HG03432 (cell line): ENCODE results near the gene TOPAZ1.

Experiments
- ATAC-seq: cut with Tn5 transposase; IDR thresholded peaks from one replicate; pipeline ENCODE4 v1.9.1; 2021; ENCODE audit warnings: mild to moderate bottlenecking, moderate library complexity; ENCODE audit not compliant: unreplicated experiment

TOPAZ1 gene

DNA sequence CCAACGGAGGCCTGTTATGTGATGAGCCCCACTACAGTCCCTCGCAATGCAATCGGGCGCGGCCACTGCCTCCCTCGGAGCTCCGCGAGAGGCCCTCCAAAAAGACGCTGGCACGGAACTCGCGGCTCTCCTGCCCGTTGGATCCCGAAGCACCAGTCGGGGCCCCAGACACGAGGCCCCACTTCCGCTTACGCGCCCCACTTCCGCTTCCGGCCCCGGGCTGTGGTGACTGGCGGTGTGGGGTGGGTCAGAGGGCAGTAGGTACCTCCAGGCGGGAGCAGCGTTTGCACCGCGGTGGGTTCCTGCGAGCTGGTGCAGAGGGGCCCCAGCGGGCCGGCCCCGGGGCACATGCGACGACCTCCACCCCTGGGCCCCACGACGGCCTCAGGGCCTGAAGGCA is at the start of gene TOPAZ1:
Gene TOPAZ1 (plus strand): TSS at position 181 of the 400 bp plus-strand sequence. CDS start 168 bp downstream, at position 349.
- no peak for ATAC-seq

DNA sequence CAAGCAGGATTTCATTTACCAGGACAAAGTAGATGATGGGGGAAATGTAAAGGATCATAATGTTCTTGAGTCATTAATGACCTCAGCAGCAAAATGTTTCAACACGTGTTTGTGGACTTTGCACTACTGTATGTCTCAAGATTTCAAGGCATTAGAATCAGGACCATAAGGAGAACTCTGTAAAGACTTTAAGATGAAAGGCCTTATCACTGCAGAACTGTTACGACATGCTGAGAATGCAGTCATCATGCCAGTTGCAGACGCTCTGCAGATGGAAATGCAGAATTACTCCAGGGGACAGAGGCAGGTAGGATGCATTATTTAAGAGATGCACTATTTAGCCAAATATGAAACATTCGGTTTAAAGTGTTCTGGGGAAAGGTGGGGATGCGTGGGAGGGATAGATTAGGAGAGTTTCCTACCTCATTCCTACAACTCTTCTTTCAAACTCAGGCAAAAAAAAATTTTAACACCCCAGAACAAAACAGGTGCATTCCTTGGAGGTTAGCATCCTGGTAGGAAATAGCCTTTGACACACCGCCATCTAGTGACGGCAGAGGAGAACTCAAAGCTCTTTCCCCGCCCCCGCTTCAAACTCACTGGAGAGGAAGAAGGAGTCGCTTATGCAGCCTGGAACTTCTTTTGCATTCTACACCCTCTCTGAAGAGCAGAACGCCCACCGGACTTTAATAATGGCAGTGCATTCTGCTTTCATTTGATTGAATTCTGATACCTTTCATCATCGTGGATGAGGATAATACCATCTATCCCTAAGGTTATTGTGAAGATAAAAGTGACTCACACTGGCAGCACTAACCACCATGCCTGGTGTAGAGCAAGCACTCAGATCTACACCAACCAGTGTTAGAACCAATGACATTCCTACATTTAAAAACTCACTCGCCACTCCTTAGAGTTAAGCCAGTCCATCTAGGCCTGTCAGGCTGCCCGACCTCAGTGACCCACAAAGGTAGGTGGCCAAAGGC is 43.1 kb upstream of the TOPAZ1 start:
- ATAC-seq, result no peak

DNA sequence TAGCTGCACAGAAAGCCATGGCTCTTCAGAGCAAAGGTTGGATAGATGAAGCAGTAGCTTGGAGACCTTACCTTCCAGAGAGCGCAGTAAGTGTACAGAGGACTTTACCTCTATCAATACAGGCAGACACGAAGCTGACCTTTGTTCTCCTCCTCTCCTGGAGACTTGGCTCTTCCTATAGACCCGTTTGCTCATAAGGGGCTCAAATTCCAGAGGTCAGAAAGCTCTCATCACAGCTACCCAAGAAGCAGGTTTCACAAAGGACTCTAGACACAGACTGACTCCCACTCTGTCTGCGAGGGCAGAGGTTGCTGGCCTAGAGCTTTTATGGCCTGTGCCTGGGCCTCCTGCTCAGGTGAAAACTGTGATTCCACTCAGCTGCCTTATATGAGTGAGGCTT is 35.4 kb upstream of the TOPAZ1 start:
- no peak for ATAC-seq

DNA sequence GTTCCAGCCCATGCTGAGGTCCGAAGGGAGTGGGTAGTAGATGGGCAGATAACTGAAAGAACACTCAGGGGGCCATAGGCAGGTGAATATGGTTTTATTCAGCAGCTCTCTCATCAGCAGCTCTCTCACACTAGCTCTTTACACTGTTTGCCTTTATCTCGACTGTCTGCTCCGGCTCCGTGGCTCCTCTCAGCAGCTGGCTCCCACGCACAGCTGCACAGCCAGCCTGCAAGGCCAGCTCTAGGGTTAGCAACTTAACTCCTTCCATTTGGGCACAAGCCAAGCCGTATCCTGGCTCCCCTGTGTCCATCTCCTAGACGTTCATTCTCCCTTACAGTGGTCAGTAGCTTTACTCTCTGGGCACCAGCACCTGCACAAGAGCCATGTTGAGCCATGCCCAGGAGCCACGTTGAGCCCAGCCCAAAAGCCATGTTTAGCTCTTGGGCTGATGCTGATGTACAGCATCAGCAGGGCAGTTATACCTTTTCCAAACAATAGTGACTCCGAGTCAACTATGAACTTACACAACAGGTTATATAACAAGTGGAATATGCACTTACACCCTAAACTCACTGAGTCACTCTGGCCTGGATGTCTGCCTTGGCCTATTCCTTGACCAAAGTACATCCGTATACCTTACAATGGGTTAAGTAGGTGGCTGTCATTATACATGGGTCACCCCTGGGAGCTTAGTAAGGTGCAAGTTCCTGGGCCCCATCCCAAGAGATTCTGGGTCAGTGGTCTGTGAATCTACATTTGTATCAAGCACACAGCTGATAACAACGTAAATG is 34.6 kb upstream of the TOPAZ1 start:
- no peak for ATAC-seq

DNA sequence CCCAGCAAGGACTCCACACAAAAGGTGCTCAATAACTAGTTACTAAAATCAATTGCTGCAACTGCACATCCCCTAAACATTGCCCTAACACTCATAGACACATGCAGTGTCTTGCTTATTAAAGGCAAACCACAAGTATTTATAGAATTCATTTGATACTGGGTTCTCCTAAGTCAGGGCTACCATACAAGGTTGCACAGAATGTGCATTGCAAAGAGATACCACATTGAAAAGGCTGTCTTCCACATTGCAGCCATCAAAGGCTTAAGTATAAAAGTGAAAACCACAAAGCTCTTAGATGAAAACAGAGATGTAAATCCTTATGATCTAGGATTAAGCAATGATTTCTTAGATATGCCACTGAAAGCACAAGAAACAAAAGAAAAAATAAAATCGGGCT is 33.6 kb upstream of the TOPAZ1 start:
- no peak for ATAC-seq

DNA sequence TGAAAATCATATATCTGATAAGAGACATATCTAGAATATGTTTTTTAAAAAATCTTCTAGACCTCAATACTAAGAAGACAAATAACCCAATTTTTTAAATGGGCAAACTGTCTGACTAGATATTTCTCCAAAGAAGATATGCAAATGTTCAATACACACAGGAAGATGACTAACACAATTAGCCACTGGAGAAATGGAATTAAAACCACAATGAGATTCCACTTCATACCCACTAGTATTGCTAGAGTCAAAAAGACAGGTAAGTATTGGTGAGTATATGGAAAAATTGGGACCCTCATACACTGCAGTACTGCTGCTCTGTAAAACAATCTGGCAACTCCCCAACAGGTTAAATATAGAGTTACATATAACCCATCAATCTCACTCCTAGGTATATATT is 33.1 kb upstream of the TOPAZ1 start:
- ATAC-seq, result no peak

DNA sequence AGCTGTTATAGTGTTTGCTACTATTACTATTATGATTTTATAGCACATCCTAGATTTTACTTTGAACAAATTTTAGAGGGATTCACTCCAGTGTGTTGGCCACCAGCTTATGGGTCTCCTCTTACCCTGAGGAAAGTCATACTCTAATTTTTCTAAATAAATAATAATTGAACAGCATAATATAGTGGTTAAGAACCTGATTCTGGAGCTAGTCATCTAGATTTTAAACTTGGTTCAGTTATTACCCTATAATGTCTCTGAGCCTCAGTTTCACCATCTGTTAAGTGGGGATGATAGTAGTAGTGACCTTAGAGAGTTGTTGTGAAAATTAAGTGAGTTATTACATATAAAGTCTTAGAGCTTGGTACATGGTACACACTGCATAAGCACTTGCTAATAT is 30.7 kb upstream of the TOPAZ1 start:
- no peak for ATAC-seq

DNA sequence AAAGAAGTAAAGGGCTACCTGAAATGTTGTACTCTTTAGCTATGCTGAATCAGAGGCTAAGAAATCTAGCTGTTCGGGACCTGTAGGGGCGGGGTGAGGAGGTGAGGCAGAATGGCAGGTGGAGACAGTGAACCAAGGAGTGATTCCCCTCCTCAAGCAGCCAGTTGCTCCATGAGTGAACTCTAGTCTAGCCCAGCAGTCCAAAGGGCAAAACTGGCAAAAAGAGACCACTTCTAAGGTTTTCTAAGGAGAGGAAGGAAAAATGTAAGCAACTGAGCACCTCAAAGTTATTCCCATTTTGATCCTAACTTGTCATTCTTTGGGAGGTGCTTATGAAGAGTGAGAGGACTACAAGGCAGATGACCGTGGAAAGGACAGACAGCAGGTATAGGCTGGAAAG is 19.3 kb upstream of the TOPAZ1 start:
- no peak for ATAC-seq

DNA sequence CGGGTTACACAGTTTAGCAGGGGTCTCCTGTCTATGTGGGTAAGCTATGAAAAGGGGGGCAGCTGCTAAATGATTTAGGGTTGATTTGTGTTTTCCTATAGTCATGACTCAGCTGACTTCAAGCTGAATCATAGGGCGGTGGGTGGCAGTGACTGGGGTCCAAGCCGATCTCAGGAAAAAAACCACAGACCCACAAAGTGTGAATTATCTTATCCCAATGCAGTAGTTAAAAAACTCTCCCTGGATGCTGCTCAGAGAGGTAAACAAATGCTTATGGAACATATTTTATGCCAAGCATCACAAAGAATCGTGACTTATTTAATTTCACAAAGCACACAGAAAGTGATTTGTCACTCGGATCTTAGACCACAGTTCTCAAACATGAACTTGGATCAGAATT is 18.4 kb upstream of the TOPAZ1 start:
- ATAC-seq, result no peak

DNA sequence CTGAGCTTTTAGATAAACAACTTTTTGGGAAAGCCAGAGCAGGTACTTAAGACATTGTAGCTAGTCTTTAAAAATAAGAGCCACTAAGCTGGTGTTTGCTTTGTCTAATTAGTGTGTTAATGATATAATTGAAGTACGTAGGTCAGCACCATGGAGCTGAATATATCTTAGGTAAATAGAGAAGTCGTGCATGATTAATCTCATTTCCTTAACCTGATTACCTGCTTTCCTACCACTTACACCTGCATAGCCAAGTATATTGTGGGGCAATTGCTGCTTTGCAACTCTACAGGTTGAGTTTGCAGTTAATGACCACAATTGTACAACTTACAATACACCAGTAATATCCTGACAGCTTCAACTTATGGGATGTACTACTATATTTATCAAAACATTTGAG is 17.6 kb upstream of the TOPAZ1 start:
- ATAC-seq, result no peak

DNA sequence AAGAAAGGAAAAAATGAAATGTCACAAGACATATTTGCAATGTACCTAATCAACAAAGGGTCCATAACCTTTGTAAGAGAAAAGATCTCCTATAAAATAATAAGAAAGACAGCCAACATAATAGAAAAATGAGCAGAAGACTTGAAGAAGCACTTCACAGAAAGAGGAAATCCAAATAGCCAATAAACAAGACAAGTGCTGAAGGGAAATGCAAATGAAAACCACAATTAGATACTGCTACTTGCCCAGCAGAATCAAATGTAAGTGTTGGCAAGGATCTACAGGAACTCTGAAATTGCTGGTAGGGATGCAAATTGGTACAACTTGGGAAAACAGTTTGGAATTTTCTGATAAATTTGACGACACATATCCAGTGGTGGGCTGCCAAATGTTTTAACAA is 15.1 kb upstream of the TOPAZ1 start:
- ATAC-seq, result no peak

DNA sequence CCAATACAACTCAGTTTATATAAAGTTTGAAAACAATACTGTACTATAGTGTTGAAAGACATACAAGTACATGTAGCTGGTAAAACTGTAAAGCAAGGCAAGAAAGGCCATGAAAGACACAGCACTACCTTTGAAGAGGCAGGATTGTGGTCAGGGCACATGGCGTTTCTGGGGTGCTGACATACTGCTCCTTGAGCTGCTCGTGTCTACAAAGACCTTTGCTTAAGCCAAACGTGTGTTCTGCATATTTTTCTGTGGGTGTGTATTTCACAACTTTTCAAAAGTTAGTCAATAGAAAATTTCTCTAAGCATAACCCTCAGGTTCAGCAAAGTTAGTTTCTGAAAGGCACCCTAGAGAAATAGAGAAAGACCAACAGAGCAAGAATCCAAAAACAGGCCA is 14.1 kb upstream of the TOPAZ1 start:
- ATAC-seq, result no peak

DNA sequence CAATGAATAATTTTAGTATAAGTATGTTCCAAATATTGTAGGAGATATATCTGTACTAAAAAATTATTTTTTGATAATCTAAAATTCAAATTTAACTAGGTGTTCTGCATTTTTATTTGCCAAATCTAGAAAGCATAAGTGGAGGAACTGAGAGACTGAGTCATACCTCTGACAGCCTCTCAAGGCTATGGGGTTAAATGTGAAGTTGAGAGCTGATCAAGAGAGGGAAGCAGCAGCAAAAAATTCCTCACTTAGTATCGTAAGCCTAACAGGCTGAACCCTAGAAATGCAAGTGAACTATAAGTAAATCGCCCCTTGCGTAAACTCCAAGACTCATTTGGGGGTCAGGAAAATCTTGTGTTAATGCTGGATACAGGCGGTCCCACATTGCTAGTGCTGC is 12.8 kb upstream of the TOPAZ1 start:
- no peak for ATAC-seq

DNA sequence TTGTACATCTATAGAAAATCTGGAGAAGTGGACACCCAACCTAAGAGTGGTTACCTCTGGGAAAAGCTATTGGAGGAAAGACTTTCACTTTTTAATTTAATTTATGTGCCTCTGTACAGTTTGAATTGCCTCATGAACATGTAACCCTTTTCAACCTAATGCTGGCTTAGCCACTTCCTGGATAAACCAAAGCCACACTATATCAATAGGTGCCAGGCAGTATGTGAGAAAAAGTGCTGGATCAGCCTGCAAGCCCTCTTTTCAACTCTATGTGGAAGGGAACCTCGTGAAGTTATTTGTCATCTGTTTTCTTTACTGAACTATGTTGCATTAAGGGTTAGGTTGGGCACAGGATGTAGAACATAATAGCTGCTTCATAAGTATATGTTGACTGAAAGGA is 9.3 kb upstream of the TOPAZ1 start:
- ATAC-seq, result no peak

DNA sequence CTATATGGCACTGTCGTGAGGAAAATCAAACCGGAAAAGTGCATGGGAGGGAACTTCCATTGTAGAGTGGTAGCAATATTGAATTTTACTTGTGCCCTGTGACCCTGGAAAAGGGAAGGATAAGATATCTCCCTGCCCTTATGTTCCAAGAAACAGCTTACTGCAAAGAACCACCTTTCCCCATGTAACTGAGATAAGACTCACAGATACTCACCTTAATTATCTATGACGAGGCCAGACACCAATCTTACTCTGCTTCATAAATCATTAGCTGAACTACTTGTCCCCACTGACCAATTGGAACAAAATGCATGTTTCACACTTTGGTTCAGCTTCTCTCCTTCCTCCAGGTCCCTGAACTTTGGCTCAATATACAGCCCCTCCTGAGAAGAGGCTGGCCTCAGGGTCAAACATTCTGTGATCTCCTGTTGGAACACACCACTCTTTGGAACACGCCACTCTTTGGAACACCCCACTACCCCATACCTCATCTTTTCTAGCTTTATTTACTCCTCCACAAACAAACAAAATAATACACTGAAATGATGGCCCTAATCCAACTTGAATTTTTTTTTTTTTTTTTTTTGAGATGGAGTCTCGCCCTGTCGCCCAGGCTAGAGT is 6.9 kb upstream of the TOPAZ1 start:
- no peak for ATAC-seq

DNA sequence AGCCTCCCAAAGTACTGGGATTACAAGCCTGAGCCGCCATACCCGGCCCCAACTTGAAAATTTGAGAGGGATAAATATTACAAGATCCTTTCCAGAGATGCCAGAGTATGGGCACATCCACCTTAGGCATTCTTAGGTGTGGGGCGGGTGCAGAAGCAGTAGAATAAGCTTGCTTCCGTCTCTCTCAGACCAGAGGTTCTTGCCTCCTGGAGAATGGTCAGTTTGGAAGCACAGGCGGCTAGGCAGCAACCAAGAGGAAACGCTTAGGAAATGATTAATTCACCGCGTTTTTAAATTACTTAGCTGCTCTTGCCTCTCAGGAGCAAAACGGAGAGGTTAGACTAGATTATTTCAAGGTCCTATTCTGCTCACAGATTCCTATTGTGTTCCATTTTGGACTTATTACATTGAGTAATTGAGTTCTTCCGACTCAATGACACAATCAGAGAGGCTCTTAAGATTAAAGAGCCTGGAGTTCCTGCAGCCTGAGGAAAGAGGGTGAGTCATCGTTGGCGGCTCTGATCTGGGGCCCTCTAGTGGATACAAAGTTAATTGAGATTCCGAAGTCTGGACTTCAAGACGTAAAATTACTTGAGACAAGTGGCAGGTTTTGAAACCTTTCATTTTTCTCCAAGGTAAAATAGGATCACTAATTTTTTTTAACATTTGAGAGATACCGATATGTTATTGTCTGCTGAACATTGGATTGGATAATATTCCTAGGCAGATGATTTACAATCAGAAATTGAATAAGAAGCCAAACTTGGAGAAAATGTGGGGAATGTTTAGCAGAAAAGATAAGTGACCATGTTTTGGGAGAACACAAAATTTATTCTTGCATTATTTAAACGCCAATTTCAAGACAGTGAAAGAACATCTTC is 5.8 kb upstream of the TOPAZ1 start:
- ATAC-seq, result no peak

DNA sequence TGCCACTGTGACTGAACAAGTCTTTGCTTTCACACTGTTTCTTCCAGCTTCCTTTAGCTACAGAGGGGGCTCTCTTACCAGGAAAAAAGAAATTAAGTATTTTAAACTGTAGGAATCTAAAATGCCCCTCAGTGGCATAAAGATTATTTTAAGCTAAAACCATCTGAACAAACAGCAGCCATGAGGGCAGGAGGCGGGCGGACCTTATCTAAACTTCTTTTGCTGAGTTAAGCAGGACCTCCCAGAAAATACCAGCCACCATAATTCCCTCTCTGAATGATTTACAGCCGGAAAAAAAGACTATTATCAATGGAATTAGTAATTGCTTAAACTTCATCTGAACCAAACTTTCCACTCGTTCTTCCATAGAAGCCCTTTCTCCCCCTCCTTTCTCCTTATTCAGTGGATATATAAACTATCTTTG is 5.2 kb upstream of the TOPAZ1 start:
- no peak for ATAC-seq

DNA sequence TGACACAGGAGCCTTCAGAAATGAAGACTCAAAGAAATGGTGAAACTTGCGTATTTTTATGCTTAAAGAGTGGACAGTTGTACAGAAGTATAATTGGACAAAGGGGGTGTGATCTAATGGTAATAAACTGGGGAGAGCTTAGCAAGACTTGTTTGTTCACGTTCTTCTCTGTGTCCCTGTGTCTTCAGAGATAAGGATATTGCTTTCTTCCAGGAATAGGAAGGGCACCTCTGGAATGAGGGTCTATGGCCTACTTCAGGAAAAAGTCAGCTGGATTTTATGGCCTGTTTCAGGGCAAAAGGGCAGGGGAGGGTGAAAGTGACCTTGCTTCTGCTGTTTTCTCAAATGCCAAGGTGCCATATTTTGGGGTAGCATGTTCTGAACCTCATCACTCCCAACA is 4.5 kb upstream of the TOPAZ1 start:
- no peak for ATAC-seq

DNA sequence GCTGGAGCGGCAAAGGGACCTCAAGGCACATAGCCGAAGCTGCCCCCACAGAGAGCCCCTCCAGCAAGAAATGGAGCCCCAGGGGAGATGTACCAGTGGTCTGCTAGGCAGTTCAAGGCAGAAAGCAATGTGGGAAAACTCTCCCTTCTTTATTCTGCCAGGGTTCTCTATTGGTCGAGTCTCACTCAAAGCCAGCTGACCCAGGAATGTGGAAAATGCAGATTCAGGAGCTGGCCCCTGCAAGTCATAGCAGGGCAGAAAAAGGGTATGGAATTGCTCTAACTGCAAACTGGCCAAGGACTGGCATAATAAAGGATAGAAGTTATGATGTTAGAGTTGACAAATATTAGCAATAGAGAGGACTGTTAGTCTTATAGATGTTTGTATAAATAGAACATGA is 4.0 kb upstream of the TOPAZ1 start:
- no peak for ATAC-seq

DNA sequence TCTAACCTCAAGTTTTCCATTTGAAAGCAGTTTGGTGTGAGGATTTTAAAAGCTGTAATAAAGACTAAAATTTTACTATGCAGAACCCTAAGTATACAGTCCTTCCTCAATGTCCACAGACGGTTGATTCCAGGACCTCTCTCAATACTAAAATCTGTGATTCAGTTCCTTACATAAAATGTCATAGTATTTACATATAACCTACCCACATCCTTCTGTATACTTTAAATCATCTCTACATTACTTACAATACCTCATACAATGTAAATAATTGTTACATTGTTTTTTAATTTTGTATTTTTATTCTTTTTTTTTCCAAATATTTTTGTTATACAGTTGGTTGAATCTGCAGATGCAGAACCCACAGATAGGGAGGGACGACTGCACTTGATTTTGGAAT is 2.8 kb upstream of the TOPAZ1 start:
- ATAC-seq, result no peak

DNA sequence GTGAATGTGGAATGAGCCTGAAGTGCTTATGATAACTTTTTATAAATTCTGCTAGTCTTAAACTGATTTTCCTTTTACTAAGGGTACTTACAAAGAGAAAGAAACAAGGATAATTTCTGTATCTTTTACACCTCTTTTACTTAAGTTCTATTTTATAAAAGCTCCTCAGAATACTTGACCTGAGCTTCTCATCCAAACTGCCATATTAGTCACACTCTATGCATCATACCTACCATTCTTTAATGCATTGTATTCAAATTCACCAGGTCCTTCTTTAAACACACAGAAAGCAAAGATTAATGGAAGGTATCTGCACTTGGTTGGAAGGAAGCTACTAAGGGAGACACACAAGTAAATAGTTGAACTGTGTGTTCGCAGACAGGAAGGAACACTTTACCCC is 1.6 kb upstream of the TOPAZ1 start:
- no peak for ATAC-seq
